Immature natural killer cell (primary cell): ENCODE measurements around the gene LRRFIP2. TPM values are rescaled to one million over a fixed set of nuclear protein-coding genes. Genes with fewer than 3 reads are reported as not detected.

ENCODE experiments used
- DNase-seq, 3 donors: peaks; one replicate each; pipeline ENCODE4 v3.0.0; 2022; ENCODE audit warnings: mixed read lengths in 1 of 3
- H3K27ac Mint-ChIP-seq, 6 donors: one replicate each; pipeline ENCODE4 v1.8.0; 2020; ENCODE audit warnings: mixed read lengths in 6 of 6, mild to moderate bottlenecking in 5 of 6, inconsistent platforms in 4 of 6, moderate library complexity in 3 of 6
- H3K27me3 Mint-ChIP-seq, 3 donors: one replicate each; pipeline ENCODE4 v1.8.0; 2020 to 2021; ENCODE audit warnings: low read depth in 3 of 3, mild to moderate bottlenecking in 3 of 3, mixed read lengths in 3 of 3, moderate library complexity in 3 of 3, inconsistent platforms in 1 of 3
- H3K36me3 Mint-ChIP-seq, 3 donors: one replicate each; pipeline ENCODE4 v1.8.0; 2020; ENCODE audit warnings: mixed read lengths in 3 of 3, inconsistent platforms in 2 of 3, mild to moderate bottlenecking in 2 of 3
- H3K4me1 Mint-ChIP-seq, 2 donors: one replicate each; pipeline ENCODE4 v1.8.0; 2020; ENCODE audit warnings: inconsistent platforms in 2 of 2, mild to moderate bottlenecking in 2 of 2, mixed read lengths in 2 of 2, moderate library complexity in 1 of 2
- H3K4me3 Mint-ChIP-seq, 5 donors: one replicate each; pipeline ENCODE4 v1.8.0; 2020; ENCODE audit warnings: mild to moderate bottlenecking in 5 of 5, mixed read lengths in 5 of 5, inconsistent platforms in 3 of 5, moderate library complexity in 3 of 5
- H3K9me3 Mint-ChIP-seq, 6 donors: one replicate each; pipeline ENCODE4 v1.8.0; 2020; ENCODE audit warnings: mild to moderate bottlenecking in 6 of 6, mixed read lengths in 6 of 6, inconsistent platforms in 4 of 6, moderate library complexity in 3 of 6
- polyA plus RNA-seq, 3 donors: library from polyadenylated mRNA; unstranded; fragments of 300-500 nt; fragmentation: Illumina TruSeq; gene quantifications; one replicate each; pipeline ENCODE4 v1.2.3, GENCODE V29; 2021

Gene LRRFIP2
- polyA plus RNA-seq, 3 donors from 2014 or later = 7.9 to 26.4 (median 14.3) TPM

- no peak overlapping the region for H3K4me3 Mint-ChIP-seq
- H3K27me3 Mint-ChIP-seq = no peaks in the 10 kb centered on the region
- H3K36me3 Mint-ChIP-seq = peaks cover 0 to 16% (median 0%) of the 10 kb centered on the region in 3 donors
- DNase-seq = no peak
- peak overlapping the region in 1 of 6 donors; percentile 19 for H3K27ac Mint-ChIP-seq
- peaks cover 0 to 6% of the 10 kb centered on the region in 2 donors for H3K4me1 Mint-ChIP-seq
- no peaks in the 10 kb centered on the region for H3K9me3 Mint-ChIP-seq
Measured at GRCh38 chr3:37114251-37115145, 59.9 kb downstream of the LRRFIP2 start.

GRCh38 chr3:37112987-37113386, 61.4 kb downstream of the LRRFIP2 start:
- Mint-ChIP-seq H3K27me3 (no peaks in the 10 kb centered on the region), H3K4me1 (peaks cover 0 to 6% of the 10 kb centered on the region in 2 donors), H3K27ac (peak overlapping the region in 1 of 6 donors; percentile 19), H3K4me3 (no peak overlapping the region), H3K36me3 (peaks cover 0 to 16% (median 0%) of the 10 kb centered on the region in 3 donors), H3K9me3 (no peaks in the 10 kb centered on the region)
- DNase-seq = no peak

GRCh38 chr3:37111199-37111598, 63.2 kb downstream of the LRRFIP2 start:
- Mint-ChIP-seq H3K27ac (no peak overlapping the region), H3K9me3 (no peaks in the 10 kb centered on the region), H3K4me1 (peaks cover 0 to 6% of the 10 kb centered on the region in 2 donors), H3K36me3 (peaks cover 0 to 19% (median 0%) of the 10 kb centered on the region in 3 donors), H3K4me3 (no peak overlapping the region), H3K27me3 (no peaks in the 10 kb centered on the region)
- DNase-seq = no peak

- Mint-ChIP-seq H3K27ac (no peak overlapping the region), H3K4me1 (no peaks in the 10 kb centered on the region), H3K4me3 (no peak overlapping the region), H3K27me3 (no peaks in the 10 kb centered on the region), H3K9me3 (no peaks in the 10 kb centered on the region), H3K36me3 (peaks cover 0 to 13% (median 0%) of the 10 kb centered on the region in 3 donors)
- no peak for DNase-seq
Measured at GRCh38 chr3:37107846-37108245, 66.5 kb downstream of the LRRFIP2 start.

- Mint-ChIP-seq H3K27ac (no peak overlapping the region), H3K27me3 (no peaks in the 10 kb centered on the region), H3K4me3 (no peak overlapping the region), H3K36me3 (peaks cover 0 to 12% (median 6%) of the 10 kb centered on the region in 3 donors), H3K9me3 (no peaks in the 10 kb centered on the region), H3K4me1 (no peaks in the 10 kb centered on the region)
- no peak for DNase-seq
Measured at GRCh38 chr3:37103103-37103808, 71.1 kb downstream of the LRRFIP2 start.

GRCh38 chr3:37100411-37100810, 74.0 kb downstream of the LRRFIP2 start:
- Mint-ChIP-seq H3K9me3 (no peaks in the 10 kb centered on the region), H3K27ac (no peak overlapping the region), H3K36me3 (peaks cover 0 to 7% (median 6%) of the 10 kb centered on the region in 3 donors), H3K4me3 (no peak overlapping the region), H3K4me1 (no peaks in the 10 kb centered on the region), H3K27me3 (no peaks in the 10 kb centered on the region)
- no peak for DNase-seq

- H3K27ac Mint-ChIP-seq = no peak overlapping the region
- no peaks in the 10 kb centered on the region for H3K9me3 Mint-ChIP-seq
- H3K27me3 Mint-ChIP-seq = no peaks in the 10 kb centered on the region
- no peak overlapping the region for H3K4me3 Mint-ChIP-seq
- no peaks in the 10 kb centered on the region for H3K4me1 Mint-ChIP-seq
- no peak for DNase-seq
- H3K36me3 Mint-ChIP-seq = peaks cover 0 to 15% (median 7%) of the 10 kb centered on the region in 3 donors
Measured at GRCh38 chr3:37099469-37099868, 74.9 kb downstream of the LRRFIP2 start.

- DNase-seq = no peak
- no peaks in the 10 kb centered on the region for H3K27me3 Mint-ChIP-seq
- H3K27ac Mint-ChIP-seq = no peak overlapping the region
- no peaks in the 10 kb centered on the region for H3K9me3 Mint-ChIP-seq
- H3K36me3 Mint-ChIP-seq = peaks cover 1 to 15% (median 8%) of the 10 kb centered on the region in 3 donors
- H3K4me1 Mint-ChIP-seq = no peaks in the 10 kb centered on the region
- H3K4me3 Mint-ChIP-seq = no peak overlapping the region
Measured at GRCh38 chr3:37098884-37099283, 75.5 kb downstream of the LRRFIP2 start.

GRCh38 chr3:37097776-37098175, 76.6 kb downstream of the LRRFIP2 start:
- Mint-ChIP-seq H3K9me3 (no peaks in the 10 kb centered on the region), H3K27ac (peak overlapping the region in 1 of 6 donors; percentile 3), H3K36me3 (peaks cover 9 to 22% (median 14%) of the 10 kb centered on the region in 3 donors), H3K27me3 (no peaks in the 10 kb centered on the region), H3K4me1 (no peaks in the 10 kb centered on the region), H3K4me3 (no peak overlapping the region)
- DNase-seq = no peak

- H3K4me1 Mint-ChIP-seq = peaks cover 0 to 1% of the 10 kb centered on the region in 2 donors
- peaks cover 0 to 1% (median 0%) of the 10 kb centered on the region in 3 donors for H3K27me3 Mint-ChIP-seq
- H3K4me3 Mint-ChIP-seq = no peak overlapping the region
- H3K27ac Mint-ChIP-seq = peak overlapping the region in 2 of 6 donors; percentile 13 to 51
- peaks cover 9 to 25% (median 11%) of the 10 kb centered on the region in 3 donors for H3K36me3 Mint-ChIP-seq
- DNase-seq = no peak
- no peaks in the 10 kb centered on the region for H3K9me3 Mint-ChIP-seq
Measured at GRCh38 chr3:37096975-37097374, 77.4 kb downstream of the LRRFIP2 start.

- Mint-ChIP-seq H3K27ac (no peak overlapping the region), H3K4me3 (no peak overlapping the region), H3K9me3 (no peaks in the 10 kb centered on the region), H3K4me1 (peaks cover 0 to 1% of the 10 kb centered on the region in 2 donors), H3K27me3 (peaks cover 0 to 1% (median 0%) of the 10 kb centered on the region in 3 donors), H3K36me3 (peaks cover 10 to 27% (median 10%) of the 10 kb centered on the region in 3 donors)
- DNase-seq = no peak
Measured at GRCh38 chr3:37096288-37096687, 78.1 kb downstream of the LRRFIP2 start.

- Mint-ChIP-seq H3K36me3 (peaks cover 13 to 32% (median 13%) of the 10 kb centered on the region in 3 donors), H3K27me3 (peaks cover 0 to 1% (median 0%) of the 10 kb centered on the region in 3 donors), H3K4me3 (no peak overlapping the region), H3K4me1 (peaks cover 0 to 1% of the 10 kb centered on the region in 2 donors), H3K27ac (no peak overlapping the region), H3K9me3 (no peaks in the 10 kb centered on the region)
- no peak for DNase-seq
Measured at GRCh38 chr3:37094636-37095035, 79.7 kb downstream of the LRRFIP2 start.

- H3K36me3 Mint-ChIP-seq = peaks cover 9 to 30% (median 13%) of the 10 kb centered on the region in 3 donors
- peaks cover 0 to 1% of the 10 kb centered on the region in 2 donors for H3K4me1 Mint-ChIP-seq
- H3K4me3 Mint-ChIP-seq = no peak overlapping the region
- H3K9me3 Mint-ChIP-seq = no peaks in the 10 kb centered on the region
- H3K27ac Mint-ChIP-seq = no peak overlapping the region
- H3K27me3 Mint-ChIP-seq = peaks cover 0 to 1% (median 0%) of the 10 kb centered on the region in 3 donors
- no peak for DNase-seq
Measured at GRCh38 chr3:37093481-37093880, 80.9 kb downstream of the LRRFIP2 start.

GRCh38 chr3:37092484-37092883, 81.9 kb downstream of the LRRFIP2 start:
- peak overlapping the region in 1 of 5 donors; percentile 30 for H3K4me3 Mint-ChIP-seq
- DNase-seq = no peak
- H3K9me3 Mint-ChIP-seq = no peaks in the 10 kb centered on the region
- peaks cover 0 to 1% of the 10 kb centered on the region in 2 donors for H3K4me1 Mint-ChIP-seq
- no peak overlapping the region for H3K27ac Mint-ChIP-seq
- peaks cover 9 to 30% (median 13%) of the 10 kb centered on the region in 3 donors for H3K36me3 Mint-ChIP-seq
- H3K27me3 Mint-ChIP-seq = peaks cover 0 to 1% (median 0%) of the 10 kb centered on the region in 3 donors
